ENCODE measurements around the gene CENPN. TPM values are rescaled to one million over a fixed set of nuclear protein-coding genes. Genes with fewer than 3 reads are reported as not detected.

Gene CENPN
- total RNA-seq, 1 experiment from 2014 or later = 76.7 TPM

DNA sequence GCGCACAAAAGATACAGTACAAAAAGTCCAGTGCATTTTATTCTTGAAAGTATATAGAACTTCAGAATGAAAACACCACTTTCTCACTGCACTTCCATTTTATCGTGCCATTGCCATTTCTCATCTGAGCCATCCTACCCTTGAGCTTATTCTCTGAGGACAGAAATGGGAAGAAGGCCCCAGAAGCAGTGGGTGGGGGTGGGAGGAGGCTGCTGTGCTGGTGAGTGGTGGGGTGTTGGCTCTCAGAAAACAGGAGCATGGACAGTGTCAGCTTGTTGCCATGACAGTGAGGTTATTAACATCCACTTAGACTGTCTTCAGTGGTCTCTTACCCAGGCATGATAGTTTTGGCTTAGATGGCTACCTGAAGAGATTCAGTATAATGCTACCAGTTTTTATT lies 33.1 kb downstream of the CENPN start:
- Histone ChIP-seq H3K27me3 (ENCODE audit: insufficient read depth, low read length) (no peaks in the 10 kb centered on the region), H3K27ac (ENCODE audit: low read depth, low read length) (no peak overlapping the region), H3K9ac (ENCODE audit: low read length) (no peak overlapping the region), H3K79me2 (ENCODE audit: insufficient read depth, low read length) (peaks cover 46% of the 10 kb centered on the region), H3K4me1 (ENCODE audit: control insufficient read depth in 1 of 2, insufficient read depth in 2 of 2, low read length in 2 of 2) (peaks cover 8 to 13% of the 10 kb centered on the region in 2 experiments; a peak in 3 of 4 replicates), H4K20me1 (ENCODE audit: insufficient read depth) (no peaks in the 10 kb centered on the region), H3K4me3 (replicated peaks in 1 of 2; ENCODE audit: low read depth in 1 of 2, low read length in 2 of 2) (no peak overlapping the region), H2AFZ (ENCODE audit: low read depth, low read length, poor library complexity, severe bottlenecking) (no peak overlapping the region), H3K9me3 (ENCODE audit: control insufficient read depth in 1 of 2, insufficient read depth in 1 of 2, low read depth in 1 of 2, low read length in 2 of 2) (no peaks in the 10 kb centered on the region), H3K9me2 (ENCODE audit: insufficient read depth) (no peaks in the 10 kb centered on the region), H3K4me2 (ENCODE audit: low read length) (no peak overlapping the region), H3K36me3 (ENCODE audit: control insufficient read depth in 1 of 2, insufficient read depth in 2 of 2, low read length in 2 of 2) (peaks cover 37% of the 10 kb centered on the region in 2 experiments; a peak in 3 of 4 replicates)
- TF ChIP-seq, protein P1, sequence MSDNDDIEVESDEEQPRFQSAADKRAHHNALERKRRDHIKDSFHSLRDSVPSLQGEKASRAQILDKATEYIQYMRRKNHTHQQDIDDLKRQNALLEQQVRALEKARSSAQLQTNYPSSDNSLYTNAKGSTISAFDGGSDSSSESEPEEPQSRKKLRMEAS (IDR thresholded peaks at IDR 0.05) = no peak
- TF ChIP-seq, protein P2, sequence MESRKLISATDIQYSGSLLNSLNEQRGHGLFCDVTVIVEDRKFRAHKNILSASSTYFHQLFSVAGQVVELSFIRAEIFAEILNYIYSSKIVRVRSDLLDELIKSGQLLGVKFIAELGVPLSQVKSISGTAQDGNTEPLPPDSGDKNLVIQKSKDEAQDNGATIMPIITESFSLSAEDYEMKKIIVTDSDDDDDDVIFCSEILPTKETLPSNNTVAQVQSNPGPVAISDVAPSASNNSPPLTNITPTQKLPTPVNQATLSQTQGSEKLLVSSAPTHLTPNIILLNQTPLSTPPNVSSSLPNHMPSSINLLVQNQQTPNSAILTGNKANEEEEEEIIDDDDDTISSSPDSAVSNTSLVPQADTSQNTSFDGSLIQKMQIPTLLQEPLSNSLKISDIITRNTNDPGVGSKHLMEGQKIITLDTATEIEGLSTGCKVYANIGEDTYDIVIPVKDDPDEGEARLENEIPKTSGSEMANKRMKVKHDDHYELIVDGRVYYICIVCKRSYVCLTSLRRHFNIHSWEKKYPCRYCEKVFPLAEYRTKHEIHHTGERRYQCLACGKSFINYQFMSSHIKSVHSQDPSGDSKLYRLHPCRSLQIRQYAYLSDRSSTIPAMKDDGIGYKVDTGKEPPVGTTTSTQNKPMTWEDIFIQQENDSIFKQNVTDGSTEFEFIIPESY (IDR thresholded peaks at IDR 0.05; ENCODE audit: extremely low read depth, insufficient replicate concordance, low read length) = no peak
- TF ChIP-seq EGR1 (IDR thresholded peaks at IDR 0.05; ENCODE audit: low read depth) (no peak), EZH2 (IDR thresholded peaks at IDR 0.05) (no peak), YY1 (IDR thresholded peaks at IDR 0.05; ENCODE audit: extremely low read depth, insufficient replicate concordance, low read depth, low read length) (no peak), CBX3 (IDR thresholded peaks at IDR 0.05; ENCODE audit: low read depth) (no peak), TCF7L2 (IDR thresholded peaks at IDR 0.05; ENCODE audit: borderline replicate concordance, extremely low read depth, insufficient read depth, insufficient read length) (no peak), ELF1 (IDR thresholded peaks at IDR 0.05; ENCODE audit: borderline replicate concordance, low read depth) (no peak), RAD21 (IDR thresholded peaks at IDR 0.05; ENCODE audit: low read depth) (no peak), SRF (IDR thresholded peaks at IDR 0.05; ENCODE audit: low read depth) (no peak), CEBPB (IDR thresholded peaks at IDR 0.05; ENCODE audit: low read depth) (no peak), SP1 (IDR thresholded peaks at IDR 0.05; ENCODE audit: low read depth) (no peak), POLR2AphosphoS5 (IDR thresholded peaks at IDR 0.05; ENCODE audit: low read depth, low read length) (no peak), JUND (IDR thresholded peaks at IDR 0.05) (no peak), ZNF274 (IDR thresholded peaks at IDR 0.05; ENCODE audit: low read depth, low read length) (no peak), POLR2A (IDR thresholded peaks at IDR 0.05; ENCODE audit: borderline replicate concordance, extremely low read depth, insufficient read depth, insufficient read length) (no peak), FOSL1 (IDR thresholded peaks at IDR 0.05; ENCODE audit: low read depth) (no peak), ZFX (IDR thresholded peaks at IDR 0.05) (no peak), EZH2phosphoT487 (IDR thresholded peaks at IDR 0.05; ENCODE audit: borderline replicate concordance) (no peak)
- TF ChIP-seq, protein P3, sequence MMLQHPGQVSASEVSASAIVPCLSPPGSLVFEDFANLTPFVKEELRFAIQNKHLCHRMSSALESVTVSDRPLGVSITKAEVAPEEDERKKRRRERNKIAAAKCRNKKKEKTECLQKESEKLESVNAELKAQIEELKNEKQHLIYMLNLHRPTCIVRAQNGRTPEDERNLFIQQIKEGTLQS (IDR thresholded peaks at IDR 0.05) = no peak
- intact Hi-C loops (cut with micrococcal nuclease) = no loop called here
- CTCF ChIA-PET = no interaction called here
- no peak for DNase-seq (ENCODE audit: low read depth, low spot score)
- RAD21 ChIA-PET (ENCODE audit: low non-redundant PET in 1 of 2, low total read pairs in 2 of 2, uncharacterized antibody in 2 of 2, unreplicated experiment in 2 of 2) = no interaction called here
- no TSS peak for BruUV-seq (replicated peaks)
- ATAC-seq = no peak
- POLR2A ChIA-PET = no interaction called here
